ENCODE data around the gene GAD2. TPM values are rescaled to one million over a fixed set of nuclear protein-coding genes. Genes with fewer than 3 reads are reported as not detected.

GAD2 gene
- total RNA-seq, 1 donor from 2014 or later: not detected

DNA sequence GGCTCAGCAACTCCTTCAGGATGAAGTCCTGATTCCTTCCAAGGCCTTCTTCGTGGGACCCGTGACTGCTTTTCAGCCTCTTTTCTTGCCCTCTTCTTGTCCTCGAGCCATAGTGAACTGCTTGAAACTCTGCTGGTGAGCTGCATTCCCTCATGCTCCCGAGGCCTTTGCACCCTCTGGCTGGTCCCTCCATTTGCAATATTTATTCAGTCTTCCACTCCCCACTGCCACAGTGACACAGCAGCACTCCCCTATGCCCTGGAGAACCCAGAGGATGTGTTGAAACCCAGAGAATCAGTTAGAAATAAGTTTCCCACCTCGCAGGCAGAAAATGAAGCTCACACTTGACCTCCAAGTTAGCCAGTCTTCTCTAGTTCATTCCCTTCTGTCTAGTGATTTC, 22.3 kb upstream of the GAD2 start:
- H3K27me3 ChIP-seq (ENCODE audit: control insufficient read depth, insufficient read depth, low read length): no peaks in the 10 kb centered on the region
- no peaks in the 10 kb centered on the region for H3K36me3 ChIP-seq (ENCODE audit: control insufficient read depth, insufficient read depth, low read length)
- TF ChIP-seq CTCF (IDR thresholded peaks at IDR 0.05; ENCODE audit: insufficient read depth, low read length, severe bottlenecking): no peak
- DNase-seq (ENCODE audit: low read depth) (no peak), FAIRE-seq (no peak)
- H3K4me3 ChIP-seq (ENCODE audit: low read depth, low read length): no peak overlapping the region

DNA sequence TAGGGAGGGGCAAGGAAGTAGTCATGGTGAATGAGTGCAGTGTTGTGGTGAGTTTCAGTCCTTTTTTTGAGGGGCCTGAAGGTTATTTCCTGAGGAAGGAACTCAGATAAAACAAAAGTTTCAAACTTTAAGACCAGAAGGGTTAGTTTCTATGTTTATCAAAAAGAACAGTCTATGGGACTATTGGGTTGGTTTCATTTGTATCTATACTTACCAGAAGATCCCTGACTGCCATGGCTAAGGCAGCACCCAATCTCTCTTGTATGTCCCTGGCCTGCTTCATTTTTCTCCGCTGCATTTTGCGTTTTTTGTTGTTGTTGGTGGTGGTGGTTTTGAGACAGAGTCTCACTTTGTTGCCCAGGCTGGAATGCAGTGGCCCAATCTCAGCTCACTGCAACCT, 19.3 kb upstream of the GAD2 start:
- no peaks in the 10 kb centered on the region for H3K27me3 ChIP-seq (ENCODE audit: control insufficient read depth, insufficient read depth, low read length)
- no peak for TF ChIP-seq CTCF (IDR thresholded peaks at IDR 0.05; ENCODE audit: insufficient read depth, low read length, severe bottlenecking)
- no peak overlapping the region for H3K4me3 ChIP-seq (ENCODE audit: low read depth, low read length)
- no peaks in the 10 kb centered on the region for H3K36me3 ChIP-seq (ENCODE audit: control insufficient read depth, insufficient read depth, low read length)
- FAIRE-seq (no peak), DNase-seq (ENCODE audit: low read depth) (no peak)

- Histone ChIP-seq H3K4me3 (ENCODE audit: low read depth, low read length) (no peak overlapping the region), H3K36me3 (ENCODE audit: control insufficient read depth, insufficient read depth, low read length) (no peaks in the 10 kb centered on the region), H3K27me3 (ENCODE audit: control insufficient read depth, insufficient read depth, low read length) (no peaks in the 10 kb centered on the region)
- FAIRE-seq: no peak
- TF ChIP-seq CTCF (IDR thresholded peaks at IDR 0.05; ENCODE audit: insufficient read depth, low read length, severe bottlenecking): no peak
- DNase-seq (ENCODE audit: low read depth): no peak
Measured at GRCh38 chr10:26198119-26198518, 18.5 kb upstream of the GAD2 start.

DNA sequence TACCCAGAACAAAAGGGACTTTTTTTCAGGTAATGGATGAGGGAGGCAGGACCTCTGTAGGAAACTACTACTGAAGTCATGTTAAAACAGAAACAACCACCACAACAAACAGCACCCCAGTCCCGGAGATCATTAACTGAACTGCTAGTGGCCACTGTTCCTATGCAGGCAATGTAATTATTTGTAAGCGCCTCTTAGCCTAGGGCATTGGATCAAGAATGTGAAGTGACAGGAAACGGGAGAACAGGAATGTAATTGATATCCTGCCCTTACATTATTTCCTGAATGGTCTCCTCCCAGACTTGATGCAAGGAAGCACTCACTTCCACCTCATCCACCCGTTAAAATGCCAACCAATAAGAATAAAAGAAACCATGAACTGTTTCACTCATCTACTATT, 16.7 kb upstream of the GAD2 start:
- no peak for FAIRE-seq

GRCh38 chr10:26205223-26205622, 11.4 kb upstream of the GAD2 start:
- DNase-seq (ENCODE audit: low read depth): no peak
- no peaks in the 10 kb centered on the region for H3K27me3 ChIP-seq (ENCODE audit: control insufficient read depth, insufficient read depth, low read length)
- no peak for TF ChIP-seq CTCF (IDR thresholded peaks at IDR 0.05; ENCODE audit: insufficient read depth, low read length, severe bottlenecking)
- H3K4me3 ChIP-seq (ENCODE audit: low read depth, low read length): no peak overlapping the region
- no peaks in the 10 kb centered on the region for H3K36me3 ChIP-seq (ENCODE audit: control insufficient read depth, insufficient read depth, low read length)
- no peak for FAIRE-seq

More for the DNA sequence above, 16.7 kb upstream of the GAD2 start:
- H3K36me3 ChIP-seq (ENCODE audit: control insufficient read depth, insufficient read depth, low read length): no peaks in the 10 kb centered on the region
- no peak for DNase-seq (ENCODE audit: low read depth)
- no peak overlapping the region for H3K4me3 ChIP-seq (ENCODE audit: low read depth, low read length)
- no peaks in the 10 kb centered on the region for H3K27me3 ChIP-seq (ENCODE audit: control insufficient read depth, insufficient read depth, low read length)
- TF ChIP-seq CTCF (IDR thresholded peaks at IDR 0.05; ENCODE audit: insufficient read depth, low read length, severe bottlenecking): no peak

DNA sequence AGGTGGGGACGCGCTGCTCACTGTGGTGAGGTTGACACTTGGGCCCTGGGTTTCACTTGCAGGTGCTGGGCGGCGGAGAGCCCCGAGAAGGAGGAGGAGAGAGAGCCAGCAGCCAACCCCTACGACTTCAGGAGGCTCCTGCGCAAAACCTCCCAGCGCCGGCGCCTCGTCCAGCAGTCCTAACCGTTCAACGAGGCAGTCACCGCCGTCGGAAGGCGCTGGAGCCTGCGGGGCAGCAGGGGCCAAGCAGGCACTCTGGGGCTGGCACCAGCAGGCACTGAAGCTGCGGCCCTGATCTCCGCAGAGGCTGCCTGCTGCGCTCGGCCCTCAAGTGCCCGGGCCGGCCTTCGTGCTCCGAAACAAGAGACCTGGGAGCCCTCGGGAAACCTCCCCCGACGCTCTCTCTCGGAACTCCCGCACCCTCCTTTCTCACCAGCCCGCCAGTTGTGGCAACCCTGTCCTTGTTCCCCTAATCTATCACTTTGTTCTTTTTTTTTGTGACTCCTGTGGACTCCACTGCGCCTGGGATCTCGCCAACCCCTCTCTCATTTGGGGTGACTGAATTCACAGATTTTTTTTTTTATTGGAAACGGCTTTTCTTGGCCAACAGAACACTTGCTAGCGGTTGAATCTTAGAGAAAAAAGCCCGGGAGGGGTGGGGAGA, 4.7 kb upstream of the GAD2 start:
- FAIRE-seq (no peak), DNase-seq (ENCODE audit: low read depth) (no peak)
- H3K27me3 ChIP-seq (ENCODE audit: control insufficient read depth, insufficient read depth, low read length): peaks cover 20% of the 10 kb centered on the region
- TF ChIP-seq CTCF (IDR thresholded peaks at IDR 0.05; ENCODE audit: insufficient read depth, low read length, severe bottlenecking): no peak
- no peaks in the 10 kb centered on the region for H3K36me3 ChIP-seq (ENCODE audit: control insufficient read depth, insufficient read depth, low read length)
- no peak overlapping the region for H3K4me3 ChIP-seq (ENCODE audit: low read depth, low read length)
